ENCODE measurements around the gene POLR3A.
A peak's percentile ranks its signal among the peaks of the same experiment; 100 is the strongest.

- TF ChIP-seq CTCF (IDR thresholded peaks at IDR 0.05) (no peak), EP300 (IDR thresholded peaks at IDR 0.05; ENCODE audit: borderline replicate concordance in 1 of 2, low read depth in 1 of 2, low read length in 1 of 2) (no peak), EZH2phosphoT487 (IDR thresholded peaks at IDR 0.05; ENCODE audit: borderline replicate concordance, low read depth) (no peak), TEAD4 (IDR thresholded peaks at IDR 0.05; ENCODE audit: borderline replicate concordance, insufficient read depth) (no peak), RAD21 (IDR thresholded peaks at IDR 0.05; ENCODE audit: low read length) (no peak), TAF1 (IDR thresholded peaks at IDR 0.05; ENCODE audit: borderline replicate concordance, low read depth, low read length) (peak; percentile 99)
These were observed 4.5 kb upstream of the POLR3A start, which contains the start of gene RPS24 for GRCh38 chr10:78033637-78034470.

All from SK-N-SH (cell line).